ENCODE data around the gene PDE2A.
"Not testable (repeated sequence)": the region's sequence is repeated elsewhere in the genome, so short reads cannot be mapped to it uniquely, and the experiment has no call there.

The PDE2A gene

GRCh38 chr11:72560864-72561263 lies 113.4 kb downstream of the PDE2A start:
- in situ Hi-C loops (cut with HindIII; ENCODE audit: low sequenced_read_pairs): not testable (repeated sequence)

- in situ Hi-C loops (cut with HindIII; ENCODE audit: low sequenced_read_pairs): loop anchor here (5.0 kb wide), 1 partner anchor 101 kb away; no protein-coding TSS in a partner anchor
Measured at GRCh38 chr11:72556433-72556832, 117.8 kb downstream of the PDE2A start.

GRCh38 chr11:72555014-72555522 lies 119.2 kb downstream of the PDE2A start:
- in situ Hi-C loops (cut with HindIII; ENCODE audit: low sequenced_read_pairs): loop anchor here (5.0 kb wide), 1 partner anchor 102 kb away; no protein-coding TSS in a partner anchor

GRCh38 chr11:72553706-72554105 lies 120.5 kb downstream of the PDE2A start:
- in situ Hi-C loops (cut with HindIII; ENCODE audit: low sequenced_read_pairs): no loop called here

GRCh38 chr11:72552399-72552910 lies 121.8 kb downstream of the PDE2A start:
- in situ Hi-C loops (cut with HindIII; ENCODE audit: low sequenced_read_pairs): no loop called here

- in situ Hi-C loops (cut with HindIII; ENCODE audit: low sequenced_read_pairs): no loop called here
Measured at GRCh38 chr11:72551571-72551970, 122.7 kb downstream of the PDE2A start.

GRCh38 chr11:72548463-72548862 lies 125.8 kb downstream of the PDE2A start:
- in situ Hi-C loops (cut with HindIII; ENCODE audit: low sequenced_read_pairs): loop anchor here (10.0 kb wide), 1 partner anchor 524 kb away; no protein-coding TSS in a partner anchor

GRCh38 chr11:72546866-72547265 lies 127.4 kb downstream of the PDE2A start:
- in situ Hi-C loops (cut with HindIII; ENCODE audit: low sequenced_read_pairs): loop anchor here (10.0 kb wide), 1 partner anchor 522 kb away; no protein-coding TSS in a partner anchor

GRCh38 chr11:72544589-72544988 lies 129.6 kb downstream of the PDE2A start:
- in situ Hi-C loops (cut with HindIII; ENCODE audit: low sequenced_read_pairs): loop anchor here (10.0 kb wide), 1 partner anchor 520 kb away; no protein-coding TSS in a partner anchor

GRCh38 chr11:72543849-72544542 lies 130.2 kb downstream of the PDE2A start:
- in situ Hi-C loops (cut with HindIII; ENCODE audit: low sequenced_read_pairs): loop anchor here (10.0 kb wide), 1 partner anchor 519 kb away; no protein-coding TSS in a partner anchor

GRCh38 chr11:72541257-72541974 lies 132.8 kb downstream of the PDE2A start:
- in situ Hi-C loops (cut with HindIII; ENCODE audit: low sequenced_read_pairs): loop anchor here (10.0 kb wide), 1 partner anchor 517 kb away; no protein-coding TSS in a partner anchor

- in situ Hi-C loops (cut with HindIII; ENCODE audit: low sequenced_read_pairs): no loop called here
Measured at GRCh38 chr11:72537051-72537450, 137.2 kb downstream of the PDE2A start.

- in situ Hi-C loops (cut with HindIII; ENCODE audit: low sequenced_read_pairs): no loop called here
Measured at GRCh38 chr11:72535194-72535547, 139.1 kb downstream of the PDE2A start.

GRCh38 chr11:72534371-72535193 lies 139.6 kb downstream of the PDE2A start:
- in situ Hi-C loops (cut with HindIII; ENCODE audit: low sequenced_read_pairs): no loop called here

GRCh38 chr11:72529068-72529467 lies 145.2 kb downstream of the PDE2A start:
- in situ Hi-C loops (cut with HindIII; ENCODE audit: low sequenced_read_pairs): no loop called here

- in situ Hi-C loops (cut with HindIII; ENCODE audit: low sequenced_read_pairs): no loop called here
Measured at GRCh38 chr11:72528121-72528520, 146.1 kb downstream of the PDE2A start.
